GM19468 (cell line): Measurements from ENCODE around the gene CXCL8.
"Not testable (repeated sequence)": the region's sequence is repeated elsewhere in the genome, so short reads cannot be mapped to it uniquely, and the experiment has no call there.

Experiments used
- ATAC-seq: cut with Tn5 transposase; IDR thresholded peaks from one replicate; pipeline ENCODE4 v1.9.1; 2021; ENCODE audit warnings: mild to moderate bottlenecking, moderate library complexity, moderate number of reproducible peaks; ENCODE audit not compliant: unreplicated experiment; ENCODE audit errors: extremely low read depth

Gene CXCL8

DNA sequence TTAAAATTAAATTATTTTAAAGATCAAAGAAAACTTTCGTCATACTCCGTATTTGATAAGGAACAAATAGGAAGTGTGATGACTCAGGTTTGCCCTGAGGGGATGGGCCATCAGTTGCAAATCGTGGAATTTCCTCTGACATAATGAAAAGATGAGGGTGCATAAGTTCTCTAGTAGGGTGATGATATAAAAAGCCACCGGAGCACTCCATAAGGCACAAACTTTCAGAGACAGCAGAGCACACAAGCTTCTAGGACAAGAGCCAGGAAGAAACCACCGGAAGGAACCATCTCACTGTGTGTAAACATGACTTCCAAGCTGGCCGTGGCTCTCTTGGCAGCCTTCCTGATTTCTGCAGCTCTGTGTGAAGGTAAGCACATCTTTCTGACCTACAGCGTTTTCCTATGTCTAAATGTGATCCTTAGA, at the start of gene CXCL8:
TSS of gene CXCL8 (plus strand) at position 217 of the 426 bp plus-strand sequence. CDS start at position 307, 90 bp downstream.
- ATAC-seq = no peak

DNA sequence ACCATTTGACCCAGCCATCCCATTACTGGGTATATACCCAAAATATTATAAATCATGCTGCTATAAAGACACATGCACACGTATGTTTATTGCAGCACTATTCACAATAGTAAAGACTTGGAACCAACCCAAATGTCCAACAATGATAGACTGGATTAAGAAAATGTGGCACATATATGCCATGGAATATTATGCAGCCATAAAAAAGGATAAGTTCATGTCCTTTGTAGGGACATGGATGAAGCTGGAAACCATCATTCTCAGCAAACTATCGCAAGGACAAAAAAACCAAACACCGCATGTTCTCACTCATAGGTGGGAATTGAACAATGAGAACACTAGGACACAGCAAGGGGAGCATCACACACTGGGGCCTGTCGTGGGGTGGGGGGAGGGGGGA, 49.2 kb upstream of the CXCL8 start:
- not testable (repeated sequence) for ATAC-seq

DNA sequence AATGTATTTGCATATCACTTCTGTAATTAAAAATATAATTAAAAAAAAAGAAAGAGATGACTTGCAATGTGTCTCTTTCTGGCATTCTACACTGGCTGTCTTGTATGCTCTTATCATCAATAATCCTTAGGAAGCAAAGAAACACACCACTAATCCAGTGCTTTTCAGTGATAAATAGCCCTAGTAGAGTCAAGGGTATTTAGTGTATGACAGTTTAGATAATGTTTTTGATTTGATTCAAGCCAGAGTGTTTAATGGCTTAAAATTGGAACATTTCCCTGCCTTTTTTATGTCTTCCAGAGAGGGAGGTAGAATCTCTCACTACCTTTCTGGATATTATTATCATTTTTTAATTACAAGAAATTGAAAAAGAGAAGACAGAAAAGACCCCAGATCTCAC, 48.6 kb upstream of the CXCL8 start:
- ATAC-seq = no peak

DNA sequence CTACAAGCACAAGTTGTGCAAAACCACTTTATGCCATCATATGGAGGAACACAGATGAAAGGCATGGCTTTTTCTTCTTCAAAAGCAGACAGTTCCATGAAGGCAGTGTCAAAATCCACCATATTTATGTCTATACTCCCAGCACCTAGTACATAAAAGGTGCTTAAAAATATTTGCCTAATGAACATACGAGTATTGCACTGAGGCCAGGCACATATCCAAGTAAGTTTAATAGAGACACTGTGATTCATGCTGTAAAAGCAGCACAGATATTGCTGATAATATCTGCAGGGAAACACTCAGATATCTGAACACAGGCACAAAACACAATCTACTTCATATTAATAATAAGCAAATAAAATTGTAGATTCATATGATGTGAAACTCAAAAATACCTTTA, 48.1 kb upstream of the CXCL8 start:
- no peak for ATAC-seq

DNA sequence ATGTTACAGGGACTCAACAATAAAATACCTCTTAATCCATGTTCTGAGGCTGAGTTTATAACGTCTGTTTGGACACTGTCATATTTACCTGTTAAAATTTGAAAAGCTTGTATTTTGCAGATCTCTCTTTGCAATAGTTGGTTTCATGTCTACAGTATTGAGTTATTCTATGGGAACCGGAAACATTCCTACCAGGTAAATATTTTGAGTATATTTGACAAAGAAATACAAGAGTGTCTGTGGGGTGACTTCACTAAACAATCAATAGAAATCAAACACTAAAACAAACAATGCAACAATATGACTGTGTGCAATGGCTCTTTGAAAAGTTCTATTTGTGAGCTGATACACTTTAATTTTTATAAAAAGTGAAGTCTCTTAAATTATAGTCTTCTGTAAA, 47.7 kb upstream of the CXCL8 start:
- no peak for ATAC-seq

DNA sequence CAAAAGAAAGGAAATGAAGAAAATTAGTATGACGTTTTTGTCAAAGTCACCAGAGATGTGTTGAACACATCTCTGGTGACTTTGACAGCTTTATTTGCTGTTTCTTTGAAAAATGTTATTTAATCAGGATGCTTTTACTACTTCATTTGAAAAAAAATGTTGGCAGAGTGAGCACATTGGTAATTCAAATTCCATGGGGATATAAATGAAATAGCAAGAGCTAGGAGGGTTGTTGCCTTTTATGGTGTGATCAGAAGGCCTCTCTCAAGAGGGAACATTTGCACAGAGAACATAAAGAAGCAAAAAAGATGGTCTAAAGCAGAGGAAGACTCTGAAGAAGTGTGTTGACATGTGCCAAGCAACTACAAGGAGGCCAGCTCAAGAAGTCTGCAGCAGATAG, 46.6 kb upstream of the CXCL8 start:
- no peak for ATAC-seq

DNA sequence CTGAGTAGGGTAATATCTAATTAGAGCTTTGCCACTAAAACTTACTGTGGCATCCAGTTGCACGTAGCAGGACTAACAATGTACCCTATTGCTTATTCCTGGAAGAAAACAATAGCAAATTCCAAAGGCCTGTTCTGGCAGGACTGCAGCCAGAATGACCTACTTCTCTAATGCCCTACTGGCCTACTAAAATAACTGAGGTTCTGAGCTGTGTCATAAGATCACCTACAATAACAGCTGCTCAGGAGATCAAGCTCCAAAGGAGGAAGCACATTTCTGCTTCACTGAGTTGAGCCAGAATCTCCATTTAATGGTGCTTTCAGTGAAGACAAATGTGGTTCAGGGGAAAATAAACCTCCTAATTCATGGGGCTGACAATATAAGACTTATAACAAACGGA, 42.2 kb upstream of the CXCL8 start:
- no peak for ATAC-seq

DNA sequence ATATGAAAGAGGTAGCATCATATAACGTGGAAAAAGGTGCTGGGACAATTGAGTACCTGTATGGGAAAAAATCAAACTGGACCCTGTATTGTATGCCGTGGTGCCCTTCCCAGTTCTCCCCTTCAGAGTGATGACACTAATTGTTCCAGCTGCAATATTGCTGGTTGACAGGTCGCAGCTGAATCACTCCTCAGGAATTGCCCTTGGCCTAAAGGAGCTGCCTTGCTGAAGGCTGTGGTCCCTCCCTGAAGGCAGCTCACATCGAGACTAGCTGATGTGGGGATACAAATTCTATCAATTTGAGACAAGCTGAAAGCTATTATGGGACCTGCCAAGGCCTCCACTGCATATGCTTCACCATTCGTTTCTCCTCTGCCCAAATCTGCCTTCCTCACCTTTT, 39.3 kb upstream of the CXCL8 start:
- ATAC-seq = no peak

DNA sequence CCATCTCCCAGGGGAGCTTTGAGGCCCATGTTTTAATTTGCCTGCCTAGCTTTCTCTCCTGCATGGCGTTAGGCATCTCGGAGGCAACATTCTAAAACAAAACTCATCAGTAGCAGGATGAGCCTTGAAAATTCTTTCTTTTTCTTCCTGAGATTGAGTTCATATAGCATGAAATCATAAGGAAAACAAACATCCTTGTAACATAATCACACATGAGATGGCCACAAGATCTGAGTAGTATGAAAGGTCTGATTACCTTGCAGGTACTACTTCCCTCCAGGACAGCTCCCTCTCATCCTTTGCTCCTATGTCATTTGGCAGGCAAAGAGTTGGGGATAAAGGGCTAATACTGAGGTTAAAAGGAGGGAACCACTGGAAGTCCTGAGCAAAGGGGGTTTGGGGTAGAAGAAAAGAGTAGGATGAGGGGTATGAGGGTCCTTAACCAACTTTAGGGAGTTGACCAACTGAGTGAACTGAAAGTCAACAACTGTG, 37.5 kb upstream of the CXCL8 start:
- ATAC-seq = no peak

DNA sequence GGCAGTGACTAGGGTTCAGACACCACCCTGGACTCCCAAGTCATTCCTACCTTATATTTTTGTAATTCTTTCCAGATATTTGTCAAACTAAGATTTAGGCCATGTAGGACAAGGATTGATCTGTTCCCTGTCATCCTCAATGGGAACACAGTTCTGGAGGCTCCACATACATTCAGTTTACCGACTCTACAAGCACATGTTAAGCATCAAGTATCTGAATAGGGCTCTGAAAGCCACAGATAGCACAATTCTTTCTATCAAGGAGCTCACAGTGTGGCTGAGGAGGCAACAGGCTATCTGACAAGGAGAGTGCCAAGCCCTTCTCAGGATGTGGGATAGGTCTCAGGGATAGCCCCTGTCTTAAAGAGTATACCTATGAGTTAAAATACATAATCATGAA, 37.0 kb upstream of the CXCL8 start:
- ATAC-seq = no peak

DNA sequence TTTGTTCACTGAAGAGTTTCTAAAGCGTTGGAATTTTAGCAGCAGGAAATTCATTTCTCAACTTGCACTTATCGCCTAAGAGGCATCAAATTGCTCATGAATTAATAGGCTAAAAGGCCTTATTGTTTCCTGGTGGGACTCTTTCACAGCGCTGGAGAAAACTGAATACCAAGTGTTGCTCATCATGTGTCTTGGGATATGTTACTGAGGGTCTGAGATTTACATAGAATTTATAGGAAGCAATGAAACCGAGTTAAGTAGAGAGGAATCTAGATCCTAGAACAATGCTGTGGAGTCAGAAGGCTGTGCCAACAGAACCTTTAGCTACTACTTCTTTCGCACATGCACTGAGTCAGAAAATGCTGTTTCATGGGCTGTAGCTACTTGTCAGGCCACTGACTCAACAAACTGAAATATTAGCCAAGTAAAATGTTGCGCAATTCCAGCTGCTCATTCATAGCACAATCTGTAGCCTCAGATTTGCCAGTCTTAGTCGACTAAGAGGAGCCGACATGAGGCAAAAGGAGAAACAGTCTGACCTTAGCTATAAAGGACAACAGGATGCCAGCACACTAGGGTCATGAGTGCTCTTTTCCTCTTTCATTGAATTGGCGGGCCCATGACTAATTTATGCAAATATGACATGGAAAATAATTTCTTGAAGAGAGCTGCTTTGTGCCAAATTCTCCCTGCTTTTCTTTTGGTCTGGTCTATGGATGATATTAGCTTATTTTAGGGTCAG, 35.9 kb upstream of the CXCL8 start:
- ATAC-seq = no peak

DNA sequence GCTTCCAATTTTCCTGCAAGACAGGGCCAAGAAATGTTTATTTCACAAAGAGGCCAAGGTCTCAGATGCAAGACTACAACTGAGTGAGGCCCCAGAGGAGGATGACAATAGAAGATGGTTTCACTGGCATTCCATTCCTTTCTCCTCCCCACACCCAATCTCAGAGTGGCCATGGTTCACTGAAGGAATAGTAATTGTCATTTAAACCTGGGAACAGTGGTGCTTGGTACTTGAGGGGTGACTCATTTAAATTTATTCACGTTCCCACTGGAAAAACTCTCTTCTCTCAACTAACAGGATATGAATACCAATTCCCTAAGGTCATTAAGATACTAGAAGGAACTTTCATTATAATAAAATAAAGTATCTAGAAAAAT, 35.3 kb upstream of the CXCL8 start:
- no peak for ATAC-seq

DNA sequence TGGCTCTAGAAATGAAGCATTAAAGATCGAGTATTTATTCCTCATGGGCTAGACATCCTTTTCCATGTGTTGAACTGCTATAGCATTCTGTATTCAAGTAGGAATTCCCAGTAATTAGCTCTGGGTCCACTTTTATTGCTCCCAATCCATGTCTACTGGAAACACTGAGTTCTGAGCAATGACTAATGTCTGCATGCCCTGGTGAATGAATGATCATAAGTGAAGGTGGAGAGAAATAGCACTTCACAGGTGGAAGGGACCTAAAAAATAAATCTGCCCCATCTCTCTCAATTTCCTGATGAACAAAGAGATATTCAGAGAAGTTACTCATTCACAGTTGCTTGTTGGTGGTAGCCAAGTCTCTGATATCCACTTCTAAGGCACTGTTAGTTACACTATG, 34.6 kb upstream of the CXCL8 start:
- no peak for ATAC-seq

DNA sequence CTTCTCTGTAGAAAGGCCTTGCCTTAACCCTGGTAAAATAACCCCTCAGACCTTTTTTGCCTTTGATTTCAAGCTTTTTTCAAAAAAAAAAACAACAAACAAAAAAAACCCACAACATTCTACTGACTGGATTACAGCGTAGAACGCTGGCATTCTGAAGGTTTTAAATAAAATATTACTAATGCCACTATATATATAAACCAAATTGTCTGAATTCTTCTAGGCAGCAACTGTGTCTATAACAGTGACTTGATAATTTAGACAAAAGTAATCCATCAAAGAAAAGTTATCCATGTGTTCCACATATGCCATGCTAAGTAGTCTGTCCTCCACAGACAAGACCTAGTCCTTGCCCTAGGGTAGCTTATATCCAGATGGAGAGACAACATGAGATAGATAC, 33.6 kb upstream of the CXCL8 start:
- no peak for ATAC-seq

DNA sequence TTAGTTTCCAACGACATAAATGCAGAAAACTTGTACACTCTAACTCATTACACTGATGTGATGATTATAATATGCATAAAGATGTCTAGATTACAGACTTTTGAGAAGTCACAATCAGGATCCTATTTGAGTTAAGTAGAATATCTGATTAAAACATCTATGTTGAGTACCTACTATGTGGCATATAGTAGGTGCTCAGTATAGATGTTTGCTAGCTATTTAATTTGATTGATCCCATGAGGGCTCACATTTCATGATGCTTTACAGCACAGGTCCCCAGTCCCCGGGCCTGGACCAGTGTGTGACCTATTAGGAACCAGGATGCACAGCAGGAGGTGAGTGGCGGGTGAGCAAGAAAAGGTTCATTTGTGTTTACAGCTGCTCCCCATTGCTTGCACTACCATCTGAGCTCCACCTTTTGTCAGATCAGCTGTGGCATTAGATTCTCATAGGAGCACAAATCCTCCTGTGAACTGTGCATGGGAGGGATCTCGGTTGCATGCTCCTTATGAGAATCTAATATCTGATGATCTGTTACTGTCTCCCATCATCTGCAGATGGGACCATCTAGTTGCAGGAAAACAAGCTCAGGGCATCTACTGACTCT, 33.0 kb upstream of the CXCL8 start:
- no peak for ATAC-seq

DNA sequence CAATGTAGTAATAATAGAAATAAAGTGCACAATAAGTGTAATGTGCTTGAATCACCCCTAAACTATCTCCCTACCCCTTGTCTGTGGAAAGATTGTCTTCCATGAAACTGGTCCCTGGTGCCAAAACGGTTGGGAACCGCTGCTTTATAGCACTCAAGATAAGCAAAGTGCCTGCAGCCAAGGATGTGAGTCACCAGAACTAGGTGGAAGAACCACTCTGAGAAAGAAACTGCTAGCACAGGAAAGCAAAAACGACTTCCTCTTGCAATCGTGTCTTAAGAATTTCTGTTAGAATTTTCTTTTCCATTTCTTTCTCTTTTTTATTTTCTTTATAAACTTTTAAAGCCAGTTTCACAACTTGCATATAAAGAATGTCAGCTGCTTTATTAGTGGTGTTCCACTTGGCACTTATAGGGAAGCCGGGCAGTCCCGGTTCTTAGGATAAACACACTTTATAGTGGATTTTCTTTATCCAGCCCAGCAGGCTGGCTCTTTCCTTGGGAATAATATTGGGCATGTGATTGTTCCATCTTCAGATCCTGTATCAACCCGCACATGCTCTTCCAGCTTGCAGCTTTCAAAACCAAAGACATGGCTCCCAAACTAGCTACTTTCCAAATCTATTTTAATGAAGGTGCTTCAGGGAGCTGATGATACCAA, 32.3 kb upstream of the CXCL8 start:
- ATAC-seq = no peak

DNA sequence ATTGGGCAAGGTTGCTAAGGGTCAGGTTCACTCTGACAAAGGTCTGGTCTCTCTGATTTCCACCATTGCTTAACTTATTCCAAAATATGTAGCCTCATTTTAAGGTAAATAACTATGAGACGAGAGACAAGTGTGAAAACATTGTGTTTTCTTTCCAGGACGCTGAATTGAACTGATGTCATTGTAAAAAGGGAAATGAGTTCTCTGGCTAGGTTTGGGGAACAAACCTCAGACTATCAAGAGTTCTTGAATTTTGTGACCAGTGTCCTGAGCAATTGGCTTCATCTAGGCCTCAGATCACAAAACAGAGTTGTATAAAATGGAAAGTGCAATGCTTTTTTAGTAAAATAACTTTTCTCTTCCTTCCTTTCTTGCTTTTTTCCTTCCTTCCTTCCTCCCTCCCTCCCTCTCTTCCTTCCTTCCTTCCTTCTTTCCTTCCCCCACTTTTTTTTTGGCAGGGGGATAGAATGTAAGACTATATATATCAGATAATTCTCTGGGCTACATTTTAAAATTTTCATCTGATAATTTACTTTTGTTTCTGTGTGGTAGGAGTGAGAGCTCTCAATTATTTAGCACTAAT, 30.8 kb upstream of the CXCL8 start:
- no peak for ATAC-seq

DNA sequence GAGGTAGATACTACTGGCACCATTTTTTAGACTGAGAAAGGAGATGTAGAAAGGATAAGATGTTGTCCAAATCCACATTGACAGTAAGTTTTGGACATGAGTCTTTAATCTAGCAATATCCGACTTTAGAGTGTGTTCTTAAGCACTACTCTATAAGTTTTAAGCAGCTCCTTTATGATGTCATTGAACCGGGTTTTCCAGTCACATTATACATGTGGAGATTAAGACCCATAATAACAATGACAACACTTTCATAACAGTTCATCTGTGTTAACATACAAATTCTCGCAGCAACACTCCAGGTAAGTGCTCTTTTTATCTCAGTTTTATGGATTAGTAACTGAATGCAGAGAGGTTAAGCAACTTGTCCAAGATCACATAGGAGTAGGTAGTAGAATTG, 30.3 kb upstream of the CXCL8 start:
- ATAC-seq = no peak

DNA sequence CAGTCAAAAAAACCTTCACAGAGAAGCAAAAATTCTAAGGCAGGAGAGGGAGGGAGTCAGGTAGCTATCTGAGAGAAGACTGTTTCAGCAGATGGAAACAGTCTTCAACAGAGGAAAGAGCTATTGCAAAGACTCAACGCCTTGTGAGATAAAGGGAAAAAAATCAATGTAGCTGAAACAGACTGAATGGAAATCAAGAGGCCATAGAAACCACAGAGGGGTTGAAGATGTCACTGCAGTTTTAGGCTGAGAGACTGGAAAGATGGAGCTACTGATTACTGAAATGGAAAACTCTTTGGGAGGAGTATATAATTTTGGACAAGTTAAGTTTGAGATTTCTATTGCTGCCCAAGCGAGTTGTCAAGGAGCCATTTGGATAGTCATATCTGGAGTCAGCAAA, 28.4 kb upstream of the CXCL8 start:
- no peak for ATAC-seq

DNA sequence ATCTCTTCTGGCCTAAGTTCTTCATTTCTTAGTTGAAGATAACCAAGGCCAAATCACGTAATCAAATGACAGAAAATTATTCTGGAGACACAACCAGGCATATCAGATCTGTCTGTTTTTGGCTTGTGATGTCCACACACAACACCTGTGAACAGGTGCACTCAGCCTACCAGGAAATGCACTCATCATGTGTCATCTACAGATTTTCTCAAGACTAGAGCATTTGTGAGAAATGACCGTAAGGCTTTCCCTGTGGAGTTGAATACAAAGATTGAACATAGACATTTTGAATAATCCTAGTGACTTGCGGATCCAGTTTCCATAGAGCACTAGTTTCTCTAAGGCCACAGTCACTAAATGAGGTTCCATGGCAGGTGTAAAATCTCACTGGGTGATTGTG, 26.7 kb upstream of the CXCL8 start:
- no peak for ATAC-seq

DNA sequence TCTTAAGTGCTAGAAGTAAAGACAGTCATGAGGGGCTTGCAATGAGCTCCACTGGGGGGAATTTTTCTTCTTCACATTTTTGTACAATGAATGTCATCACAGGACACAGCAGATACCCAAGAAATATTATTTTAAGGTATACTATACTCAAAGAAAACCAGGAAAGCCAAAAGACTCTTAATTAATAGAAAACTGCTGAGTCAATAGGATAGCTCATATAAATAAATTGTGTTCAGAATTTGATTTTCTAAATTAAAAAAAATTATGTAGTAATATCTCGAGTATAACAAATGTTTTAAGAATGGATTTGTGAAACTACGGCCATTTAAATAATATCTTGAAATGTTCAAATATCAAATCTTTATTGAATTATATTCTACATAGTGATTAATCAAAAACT, 25.7 kb upstream of the CXCL8 start:
- ATAC-seq = no peak
